H9 (cell line): ENCODE data around the gene GRID1. TPM values are rescaled to one million over a fixed set of nuclear protein-coding genes. Genes with fewer than 3 reads are reported as not detected.
A peak's percentile ranks its signal among the peaks of the same experiment; 100 is the strongest.

Source experiments
- DNase-seq: peaks from one replicate; pipeline ENCODE4 v3.0.0-alpha.2; 2017
- H2AFZ ChIP-seq: one replicate; pipeline ENCODE4 v1.6.1; 2013; ENCODE audit warnings: mild to moderate bottlenecking, low read length, control low read depth, moderate library complexity
- H2AK5ac ChIP-seq: 2 replicates; pipeline ENCODE4 v1.6.1; 2013; ENCODE audit warnings: low read length, control low read depth, mixed read lengths; ENCODE audit not compliant: insufficient read length
- H2BK120ac ChIP-seq: one replicate; pipeline ENCODE4 v1.6.1; 2013; ENCODE audit warnings: low read depth, mild to moderate bottlenecking, low read length, control low read depth, inconsistent platforms; ENCODE audit not compliant: poor library complexity, severe bottlenecking
- H2BK12ac ChIP-seq: 2 replicates; pipeline ENCODE4 v1.6.1; 2013; ENCODE audit warnings: low read length, control low read depth, mixed read lengths, low read depth; ENCODE audit not compliant: insufficient read length
- H2BK15ac ChIP-seq: 2 replicates; pipeline ENCODE4 v1.6.1; 2013; ENCODE audit warnings: low read depth, low read length, control low read depth
- H2BK20ac ChIP-seq: one replicate; pipeline ENCODE4 v1.6.1; 2013; ENCODE audit warnings: low read depth, mild to moderate bottlenecking, low read length, control low read depth, inconsistent platforms; ENCODE audit not compliant: poor library complexity, severe bottlenecking
- H2BK5ac ChIP-seq: 2 replicates; pipeline ENCODE4 v1.6.1; 2013; ENCODE audit warnings: low read length, control low read depth, mixed read lengths; ENCODE audit not compliant: insufficient read length
- H3K14ac ChIP-seq: 2 replicates; pipeline ENCODE4 v1.6.1; 2013; ENCODE audit warnings: low read length, control low read depth; ENCODE audit not compliant: insufficient read depth
- H3K18ac ChIP-seq: 2 replicates; pipeline ENCODE4 v1.6.1; 2013; ENCODE audit warnings: low read depth, mild to moderate bottlenecking, mixed read lengths, low read length, control low read depth; ENCODE audit not compliant: insufficient read length
- H3K23ac ChIP-seq: 2 replicates; pipeline ENCODE4 v1.6.1; 2013; ENCODE audit warnings: low read length, control low read depth, mixed read lengths, low read depth; ENCODE audit not compliant: insufficient read length
- H3K23me2 ChIP-seq: 2 replicates; pipeline ENCODE4 v1.6.1; 2013; ENCODE audit warnings: low read depth, mild to moderate bottlenecking, mixed read lengths, low read length, control low read depth; ENCODE audit not compliant: insufficient read length, poor library complexity, severe bottlenecking
- H3K27ac ChIP-seq: 2 replicates; pipeline ENCODE4 v1.5.1; 2013; ENCODE audit warnings: low read length, control low read depth, mixed read lengths, low read depth; ENCODE audit not compliant: insufficient read length
- H3K27me3 ChIP-seq: 2 replicates; pipeline ENCODE4 v1.6.1; 2013; ENCODE audit warnings: low read length, control low read depth, inconsistent platforms; ENCODE audit not compliant: insufficient read depth
- H3K4ac ChIP-seq: 2 replicates; pipeline ENCODE4 v1.6.1; 2013; ENCODE audit warnings: low read depth, mild to moderate bottlenecking, control low read depth, inconsistent platforms, low read length, moderate library complexity
- H3K4me1 ChIP-seq: 2 replicates; pipeline ENCODE4 v1.6.1; 2013; ENCODE audit warnings: low read length, control low read depth, inconsistent platforms; ENCODE audit not compliant: insufficient read depth
- H3K4me2 ChIP-seq: 2 replicates; pipeline ENCODE4 v1.6.1; 2013; ENCODE audit warnings: low read length, control low read depth, mixed read lengths; ENCODE audit not compliant: insufficient read length, insufficient read depth
- H3K56ac ChIP-seq: 2 replicates; pipeline ENCODE4 v1.6.1; 2013; ENCODE audit warnings: low read depth, mild to moderate bottlenecking, mixed read lengths, low read length, control low read depth; ENCODE audit not compliant: insufficient read length
- H3K79me1 ChIP-seq: 2 replicates; pipeline ENCODE4 v1.6.1; 2013; ENCODE audit warnings: low read depth, mild to moderate bottlenecking, moderate library complexity, low read length, control low read depth, inconsistent platforms; ENCODE audit not compliant: insufficient read depth, poor library complexity, severe bottlenecking
- H3K79me2 ChIP-seq: 2 replicates; pipeline ENCODE4 v1.6.1; 2013; ENCODE audit warnings: low read length, control low read depth, inconsistent platforms; ENCODE audit not compliant: insufficient read depth
- H3K9ac ChIP-seq: 2 replicates; pipeline ENCODE4 v1.6.1; 2013; ENCODE audit warnings: low read length, control low read depth, mixed read lengths; ENCODE audit not compliant: insufficient read length; ENCODE audit errors: extremely low read depth
- H3K9me3 ChIP-seq: one replicate; pipeline ENCODE4 v1.6.1; 2013; ENCODE audit warnings: low read depth, low read length, inconsistent platforms; ENCODE audit not compliant: control insufficient read depth
- H3T11ph ChIP-seq: one replicate; pipeline ENCODE4 v1.6.1; 2013; ENCODE audit warnings: mild to moderate bottlenecking, low read length, control low read depth, inconsistent platforms
- H4K20me1 ChIP-seq: one replicate; pipeline ENCODE4 v1.6.1; 2013; ENCODE audit not compliant: control insufficient read depth, insufficient read length, insufficient read depth
- H4K5ac ChIP-seq: 2 replicates; pipeline ENCODE4 v1.6.1; 2013; ENCODE audit warnings: low read depth, mild to moderate bottlenecking, mixed read lengths, low read length, control low read depth; ENCODE audit not compliant: insufficient read length
- H4K8ac ChIP-seq: replicated peaks from 2 replicates; pipeline ENCODE4 v1.6.1; 2013; ENCODE audit warnings: low read length, control low read depth, mixed read lengths, low read depth; ENCODE audit not compliant: insufficient read length
- H4K91ac ChIP-seq: 2 replicates; pipeline ENCODE4 v1.6.1; 2013; ENCODE audit warnings: low read depth, mild to moderate bottlenecking, moderate library complexity, mixed read lengths, low read length, control low read depth; ENCODE audit not compliant: insufficient read length
- H3K27ac Mint-ChIP-seq, 3 experiments: 2 replicates in 2 of 3; 3 replicates in 1 of 3; pipeline ENCODE4 v1.8.0; 2020 to 2021; ENCODE audit warnings: mixed read lengths in 3 of 3, mild to moderate bottlenecking in 1 of 3, moderate library complexity in 1 of 3
- H3K27me3 Mint-ChIP-seq: 2 replicates; pipeline ENCODE4 v1.8.0; 2021; ENCODE audit warnings: low read depth, mild to moderate bottlenecking, moderate library complexity, mixed read lengths
- H3K36me3 Mint-ChIP-seq, 3 experiments: 2 replicates in 2 of 3; 3 replicates in 1 of 3; pipeline ENCODE4 v1.8.0; 2020 to 2021; ENCODE audit warnings: low read depth in 3 of 3, mixed read lengths in 3 of 3; ENCODE audit not compliant: insufficient read depth in 1 of 3
- H3K4me1 Mint-ChIP-seq, 2 experiments: 2 replicates each; pipeline ENCODE4 v1.8.0; 2020; ENCODE audit warnings: mixed read lengths in 2 of 2
- H3K4me3 Mint-ChIP-seq, 2 experiments: 2 replicates in 1 of 2; 3 replicates in 1 of 2; pipeline ENCODE4 v1.8.0; 2020 to 2021; ENCODE audit warnings: mild to moderate bottlenecking in 2 of 2, mixed read lengths in 2 of 2, moderate library complexity in 1 of 2
- H3K9me3 Mint-ChIP-seq, 2 experiments: 2 replicates in 1 of 2; 3 replicates in 1 of 2; pipeline ENCODE4 v1.8.0; 2020; ENCODE audit warnings: mild to moderate bottlenecking in 2 of 2, mixed read lengths in 2 of 2, moderate library complexity in 1 of 2
- CTCF ChIP-seq: fragments of 200-600 bp; sonication (generic); conservative IDR thresholded peaks from 3 replicates; pipeline ENCODE4 v1.8.0; 2021; ENCODE audit warnings: antibody characterized with exemption, mild to moderate bottlenecking
- WGBS: extraction: QIAGEN DNeasy Blood & Tissue Kit; methylation state at CpG from one replicate; pipeline ENCODE4 v1.1.7; 2013; ENCODE audit warnings: missing lambda C conversion rate, low lambda C conversion rate, mixed read lengths; ENCODE audit not compliant: insufficient read length; ENCODE audit errors: extremely low coverage; 5-methylcytosine and 5-hydroxymethylcytosine counted together
- total RNA-seq: library from RNA; stranded (reverse); gene quantifications from 2 replicates; pipeline ENCODE4 v1.2.1, GENCODE V29; 2021

The GRID1 gene
- total RNA-seq, 1 experiment from 2014 or later = 0.35 TPM

GRCh38 chr10:86253091-86254072, 113.2 kb downstream of the GRID1 start:
- H4K5ac ChIP-seq = no peak overlapping the region
- H2BK5ac ChIP-seq = no peak overlapping the region
- DNase-seq = peak; percentile 71
- H3K4ac ChIP-seq = no peak overlapping the region
- no peaks in the 10 kb centered on the region for H3K79me1 ChIP-seq
- H3K23me2 ChIP-seq = no peaks in the 10 kb centered on the region
- no peak overlapping the region for H4K8ac ChIP-seq
- WGBS = no CpG with 5 or more reads among the region's 14 CpGs
- H3K27ac Mint-ChIP-seq = peak overlapping the region in 1 of 3 experiments; percentile 22; a peak in 1 of 7 replicates
- H3K14ac ChIP-seq = peak overlapping the region; percentile 52; the same call in 1 of the 2 replicates
- no peak overlapping the region for H4K91ac ChIP-seq
- H3K4me2 ChIP-seq = no peak overlapping the region
- H2BK12ac ChIP-seq = no peak overlapping the region
- H2BK120ac ChIP-seq = no peak overlapping the region
- no peak overlapping the region for H3K56ac ChIP-seq
- peaks cover 14 to 16% of the 10 kb centered on the region in 2 experiments for H3K4me1 Mint-ChIP-seq
- no peak overlapping the region for H2BK20ac ChIP-seq
- TF ChIP-seq CTCF = no peak
- H2AK5ac ChIP-seq = no peak overlapping the region
- no peak overlapping the region for H3K23ac ChIP-seq
- H4K20me1 ChIP-seq = no peaks in the 10 kb centered on the region
- peaks cover 0 to 9% (median 2%) of the 10 kb centered on the region in 3 experiments; a peak in 5 of 7 replicates for H3K36me3 Mint-ChIP-seq
- H3K27ac ChIP-seq = no peak overlapping the region
- no peaks in the 10 kb centered on the region for H3K9me3 ChIP-seq
- H3K27me3 Mint-ChIP-seq = peaks cover 2% of the 10 kb centered on the region
- peaks cover 7% of the 10 kb centered on the region; the same call in 1 of the 2 replicates for H3K4me1 ChIP-seq
- no peak overlapping the region for H3K18ac ChIP-seq
- H3K79me2 ChIP-seq = no peaks in the 10 kb centered on the region
- no peak overlapping the region for H3T11ph ChIP-seq
- no peak overlapping the region for H2AFZ ChIP-seq
- H3K9me3 Mint-ChIP-seq = peaks cover 11 to 15% of the 10 kb centered on the region in 2 experiments
- no peak overlapping the region for H2BK15ac ChIP-seq
- H3K9ac ChIP-seq = no peak overlapping the region
- H3K4me3 Mint-ChIP-seq = no peak overlapping the region; a peak in 1 of 5 replicates
- H3K27me3 ChIP-seq = no peaks in the 10 kb centered on the region
